SK-N-SH (cell line): Measurements from ENCODE around the gene TNFRSF4. TPM values are rescaled to one million over a fixed set of nuclear protein-coding genes. Genes with fewer than 3 reads are reported as not detected.

Experiments
- CTCF ChIA-PET: fragments of 300-600, 350-600 bp; formaldehyde crosslinking; extraction: SDS; loops from one replicate; lab custom pipeline; 2021; lab: Yijun Ruan, JAX
- POLR2A ChIA-PET: fragments of 350-600 bp; sonication (Branson Sonifier 250); formaldehyde crosslinking; extraction: SDS; loops from one replicate; lab custom pipeline; 2020; ENCODE audit warnings: antibody characterized with exemption, inconsistent platforms; lab: Yijun Ruan, JAX
- DNase-seq: peaks from one replicate; pipeline ENCODE4 v3.0.0; 2012
- H2AFZ ChIP-seq: fragments of 200-600 bp; sonication (generic); 2 replicates; pipeline ENCODE4 v1.8.1; 2016; ENCODE audit warnings: antibody characterized with exemption, mild to moderate bottlenecking, low read depth
- H3F3A ChIP-seq: fragments of 200-600 bp; sonication (generic); replicated peaks from 2 replicates; pipeline ENCODE3; 2016; ENCODE audit warnings: antibody characterized with exemption, mild to moderate bottlenecking; ENCODE audit not compliant: insufficient read depth
- H3K27ac ChIP-seq, 2 experiments: fragments of 200-500 bp in 1 of 2; fragments of 200-600 bp in 1 of 2; sonication (Bioruptor generic) in 1 of 2; sonication (generic), shearing (Covaris generic) in 1 of 2; 2 replicates each; pipeline versions ENCODE4 v1.5.1 to v1.6.1; 2014 to 2016; ENCODE audit warnings: low read depth in 2 of 2, inconsistent platforms in 1 of 2, low read length in 1 of 2, mild to moderate bottlenecking in 1 of 2, mixed read lengths in 1 of 2
- H3K27me3 ChIP-seq: fragments of 200-600 bp; sonication (generic), shearing (Covaris generic); 2 replicates; pipeline ENCODE4 v1.6.1; 2016; ENCODE audit warnings: mixed run types; ENCODE audit not compliant: insufficient read depth
- H3K36me3 ChIP-seq, 2 experiments: fragments of 200-500 bp in 1 of 2; fragments of 200-600 bp in 1 of 2; sonication (Bioruptor generic) in 1 of 2; sonication (generic) in 1 of 2; replicated peaks in 1 of 2; 2 replicates each; pipeline versions ENCODE3 to v1.5.1; 2014 to 2016; ENCODE audit warnings: low read length in 1 of 2, mild to moderate bottlenecking in 1 of 2; ENCODE audit not compliant: insufficient read depth in 2 of 2, control insufficient read depth in 1 of 2
- H3K4me1 ChIP-seq, 2 experiments: fragments of 200-500 bp in 1 of 2; fragments of 200-600 bp in 1 of 2; sonication (Bioruptor generic) in 1 of 2; sonication (generic), shearing (Covaris generic) in 1 of 2; 2 replicates each; pipeline versions ENCODE4 v1.5.1 to v1.6.1; 2014 to 2016; ENCODE audit warnings: low read depth in 1 of 2, low read length in 1 of 2, mixed run types in 1 of 2; ENCODE audit not compliant: insufficient read depth in 2 of 2, control insufficient read depth in 1 of 2
- H3K4me2 ChIP-seq: fragments of 200-600 bp; sonication (generic), shearing (Covaris generic); 2 replicates; pipeline ENCODE4 v1.6.1; 2017; ENCODE audit warnings: mixed run types
- H3K4me3 ChIP-seq, 2 experiments: fragments of 200-500 bp in 1 of 2; fragments of 200-600 bp in 1 of 2; sonication (Bioruptor generic) in 1 of 2; sonication (generic), shearing (Covaris generic) in 1 of 2; 2 replicates each; pipeline versions ENCODE4 v1.5.1 to v1.8.1; 2014 to 2016; ENCODE audit warnings: low read depth in 2 of 2, inconsistent platforms in 1 of 2, low read length in 1 of 2, mild to moderate bottlenecking in 1 of 2, mixed read lengths in 1 of 2, moderate library complexity in 1 of 2
- H3K79me2 ChIP-seq: fragments of 200-600 bp; sonication (generic); 2 replicates; pipeline ENCODE4 v1.8.1; 2017; ENCODE audit warnings: mild to moderate bottlenecking; ENCODE audit not compliant: insufficient read depth
- H3K9ac ChIP-seq: fragments of 200-600 bp; sonication (generic); 2 replicates; pipeline ENCODE4 v1.6.1; 2017; ENCODE audit warnings: mixed run types
- H3K9me2 ChIP-seq: fragments of 200-600 bp; sonication (generic); 2 replicates; pipeline ENCODE4 v1.6.1; 2017; ENCODE audit warnings: mixed run types
- H3K9me3 ChIP-seq: fragments of 200-600 bp; sonication (generic); 2 replicates; pipeline ENCODE4 v1.6.1; 2017; ENCODE audit warnings: mixed run types, mild to moderate bottlenecking, moderate library complexity
- H4K20me1 ChIP-seq: fragments of 200-600 bp; sonication (generic); 2 replicates; pipeline ENCODE4 v1.6.1; 2017; ENCODE audit warnings: mild to moderate bottlenecking, mixed run types; ENCODE audit not compliant: insufficient read depth
- CTCF ChIP-seq: fragments of 200-600 bp; sonication (generic); IDR thresholded peaks from 2 replicates; pipeline ENCODE4 v1.6.1; 2017; ENCODE audit warnings: antibody characterized with exemption, mild to moderate bottlenecking, moderate library complexity
- FOSL2 ChIP-seq: IDR thresholded peaks from 2 replicates; pipeline ENCODE4 v1.4.0; 2012; ENCODE audit warnings: low read depth, mild to moderate bottlenecking, moderate library complexity, borderline replicate concordance
- FOXJ3 ChIP-seq: sonication (generic); formaldehyde crosslinking; IDR thresholded peaks from 2 replicates; pipeline ENCODE4 v1.5.1; 2020; ENCODE audit warnings: mild to moderate bottlenecking, missing genetic modification reagents
- GABPA ChIP-seq: IDR thresholded peaks from 2 replicates; pipeline ENCODE4 v1.4.0; 2012; ENCODE audit warnings: low read depth, mild to moderate bottlenecking
- JUND ChIP-seq: IDR thresholded peaks from 2 replicates; pipeline ENCODE4 v1.4.0; 2012
- MAX ChIP-seq: IDR thresholded peaks from 2 replicates; pipeline ENCODE4 v1.4.0; 2012; ENCODE audit warnings: low read depth
- MXI1 ChIP-seq: IDR thresholded peaks from 2 replicates; pipeline ENCODE4 v1.6.1; 2012; ENCODE audit warnings: mild to moderate bottlenecking, low read depth, low read length, improper control_type of control experiment
- NFIC ChIP-seq: IDR thresholded peaks from 2 replicates; pipeline ENCODE4 v1.4.0; 2012; ENCODE audit warnings: borderline replicate concordance
- NRF1 ChIP-seq: IDR thresholded peaks from 2 replicates; pipeline ENCODE4 v1.6.1; 2012; ENCODE audit warnings: low read depth, mild to moderate bottlenecking, low read length
- RCOR1 ChIP-seq: fragments of 150-350 bp; IDR thresholded peaks from 2 replicates; pipeline ENCODE4 v1.6.1; 2017; ENCODE audit warnings: antibody characterized with exemption, low read length
- RFX5 ChIP-seq: IDR thresholded peaks from 2 replicates; pipeline ENCODE4 v1.6.1; 2012; ENCODE audit warnings: mild to moderate bottlenecking, improper control_type of control experiment, low read length
- RXRA ChIP-seq: IDR thresholded peaks from 2 replicates; pipeline ENCODE4 v1.4.0; 2012; ENCODE audit warnings: low read depth, mild to moderate bottlenecking, borderline replicate concordance
- SIN3A ChIP-seq: IDR thresholded peaks from 2 replicates; pipeline ENCODE4 v1.6.1; 2012; ENCODE audit warnings: low read depth, mild to moderate bottlenecking, low read length, moderate library complexity, borderline replicate concordance
- SMC3 ChIP-seq: IDR thresholded peaks from 2 replicates; pipeline ENCODE4 v1.6.1; 2012; ENCODE audit warnings: low read depth, low read length, improper control_type of control experiment
- TEAD4 ChIP-seq: IDR thresholded peaks from 2 replicates; pipeline ENCODE4 v1.4.0; 2012; ENCODE audit warnings: mild to moderate bottlenecking, borderline replicate concordance; ENCODE audit not compliant: insufficient read depth
- USF2 ChIP-seq: fragments of 150-350 bp; IDR thresholded peaks from 2 replicates; pipeline ENCODE4 v1.6.1; 2017; ENCODE audit warnings: antibody characterized with exemption, low read length, low read depth, borderline replicate concordance
- WGBS: methylation state at CpG from one replicate; pipeline ENCODE4 v1.1.6; 2017; ENCODE audit warnings: low lambda C conversion rate; 5-methylcytosine and 5-hydroxymethylcytosine counted together
- polyA plus RNA-seq, 3 experiments: library from polyadenylated mRNA; depleted of rRNA; stranded (reverse); fragments of >200 nt; gene quantifications; 2 replicates each; pipeline ENCODE4 v1.2.3, GENCODE V29; 2012

TNFRSF4 gene
- polyA plus RNA-seq, 1 of the 3 experiments (the other 2 are of a cell fraction): not detected

DNA sequence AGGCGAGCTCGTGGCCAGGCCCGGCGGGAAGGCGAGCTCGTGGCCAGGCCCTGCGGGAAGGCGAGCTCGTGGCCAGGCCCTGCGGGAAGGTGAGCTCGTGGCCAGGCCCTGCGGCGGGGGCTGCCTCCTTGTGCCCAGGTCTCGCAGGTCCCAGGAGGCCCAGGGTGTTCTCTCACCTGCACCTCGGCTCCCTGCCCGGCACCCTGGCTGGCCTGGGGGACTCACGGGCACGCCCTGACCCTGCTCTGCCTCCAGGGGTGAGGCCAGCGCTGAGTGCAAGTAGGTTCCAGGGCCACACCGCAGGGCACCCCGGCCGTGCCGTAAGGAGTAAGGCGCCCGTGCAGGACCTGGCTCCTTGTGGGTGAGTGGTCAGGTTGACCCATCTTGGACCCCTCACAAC lies 13.4 kb upstream of the TNFRSF4 start:
- Histone ChIP-seq H3K79me2 (peaks cover 49% of the 10 kb centered on the region), H3K9me3 (no peaks in the 10 kb centered on the region), H3K36me3 (peaks cover 0 to 28% of the 10 kb centered on the region in 2 experiments), H3K4me3 (no peak overlapping the region), H3K27ac (no peak overlapping the region), H3K4me1 (peaks cover 0 to 5% of the 10 kb centered on the region in 2 experiments; a peak in 1 of 4 replicates), H3K27me3 (no peaks in the 10 kb centered on the region), H3K9ac (no peak overlapping the region), H3K4me2 (no peak overlapping the region), H2AFZ (no peak overlapping the region), H3K9me2 (no peaks in the 10 kb centered on the region), H3F3A (peaks cover 7% of the 10 kb centered on the region), H4K20me1 (peaks cover 13% of the 10 kb centered on the region; the same call in 1 of the 2 replicates)
- TF ChIP-seq MAX (no peak), FOXJ3 (no peak), TEAD4 (no peak), USF2 (no peak), NRF1 (no peak), GABPA (no peak), MXI1 (no peak), RCOR1 (no peak), JUND (no peak), SIN3A (no peak), CTCF (no peak), RXRA (no peak), FOSL2 (no peak), RFX5 (no peak), SMC3 (no peak), NFIC (no peak)
- ChIA-PET POLR2A (no interaction called here), CTCF (interaction anchor here (7.4 kb wide), 1 partner anchor 105 kb away, joined by 37 read pairs; no protein-coding TSS in a partner anchor)
- DNase-seq: no peak
- WGBS: no CpG with 5 or more reads among the region's 25 CpGs
